SK-N-SH (cell line): ENCODE results near the gene DHRSX. TPM values are rescaled to one million over a fixed set of nuclear protein-coding genes. Genes with fewer than 3 reads are reported as not detected.

Experiments
- CTCF ChIA-PET: fragments of 300-600, 350-600 bp; formaldehyde crosslinking; extraction: SDS; loops from one replicate; lab custom pipeline; 2021; lab: Yijun Ruan, JAX
- POLR2A ChIA-PET: fragments of 350-600 bp; sonication (Branson Sonifier 250); formaldehyde crosslinking; extraction: SDS; loops from one replicate; lab custom pipeline; 2020; ENCODE audit warnings: antibody characterized with exemption, inconsistent platforms; lab: Yijun Ruan, JAX
- DNase-seq: peaks from one replicate; pipeline ENCODE4 v3.0.0; 2012
- H2AFZ ChIP-seq: fragments of 200-600 bp; sonication (generic); 2 replicates; pipeline ENCODE4 v1.8.1; 2016; ENCODE audit warnings: antibody characterized with exemption, mild to moderate bottlenecking, low read depth
- H3F3A ChIP-seq: fragments of 200-600 bp; sonication (generic); replicated peaks from 2 replicates; pipeline ENCODE3; 2016; ENCODE audit warnings: antibody characterized with exemption, mild to moderate bottlenecking; ENCODE audit not compliant: insufficient read depth
- H3K27ac ChIP-seq, 2 experiments: fragments of 200-500 bp in 1 of 2; fragments of 200-600 bp in 1 of 2; sonication (Bioruptor generic) in 1 of 2; sonication (generic), shearing (Covaris generic) in 1 of 2; 2 replicates each; pipeline versions ENCODE4 v1.5.1 to v1.6.1; 2014 to 2016; ENCODE audit warnings: low read depth in 2 of 2, inconsistent platforms in 1 of 2, low read length in 1 of 2, mild to moderate bottlenecking in 1 of 2, mixed read lengths in 1 of 2
- H3K27me3 ChIP-seq: fragments of 200-600 bp; sonication (generic), shearing (Covaris generic); 2 replicates; pipeline ENCODE4 v1.6.1; 2016; ENCODE audit warnings: mixed run types; ENCODE audit not compliant: insufficient read depth
- H3K36me3 ChIP-seq, 2 experiments: fragments of 200-500 bp in 1 of 2; fragments of 200-600 bp in 1 of 2; sonication (Bioruptor generic) in 1 of 2; sonication (generic) in 1 of 2; replicated peaks in 1 of 2; 2 replicates each; pipeline versions ENCODE3 to v1.5.1; 2014 to 2016; ENCODE audit warnings: low read length in 1 of 2, mild to moderate bottlenecking in 1 of 2; ENCODE audit not compliant: insufficient read depth in 2 of 2, control insufficient read depth in 1 of 2
- H3K4me1 ChIP-seq, 2 experiments: fragments of 200-500 bp in 1 of 2; fragments of 200-600 bp in 1 of 2; sonication (Bioruptor generic) in 1 of 2; sonication (generic), shearing (Covaris generic) in 1 of 2; 2 replicates each; pipeline versions ENCODE4 v1.5.1 to v1.6.1; 2014 to 2016; ENCODE audit warnings: low read depth in 1 of 2, low read length in 1 of 2, mixed run types in 1 of 2; ENCODE audit not compliant: insufficient read depth in 2 of 2, control insufficient read depth in 1 of 2
- H3K4me2 ChIP-seq: fragments of 200-600 bp; sonication (generic), shearing (Covaris generic); 2 replicates; pipeline ENCODE4 v1.6.1; 2017; ENCODE audit warnings: mixed run types
- H3K4me3 ChIP-seq, 2 experiments: fragments of 200-500 bp in 1 of 2; fragments of 200-600 bp in 1 of 2; sonication (Bioruptor generic) in 1 of 2; sonication (generic), shearing (Covaris generic) in 1 of 2; 2 replicates each; pipeline versions ENCODE4 v1.5.1 to v1.8.1; 2014 to 2016; ENCODE audit warnings: low read depth in 2 of 2, inconsistent platforms in 1 of 2, low read length in 1 of 2, mild to moderate bottlenecking in 1 of 2, mixed read lengths in 1 of 2, moderate library complexity in 1 of 2
- H3K79me2 ChIP-seq: fragments of 200-600 bp; sonication (generic); 2 replicates; pipeline ENCODE4 v1.8.1; 2017; ENCODE audit warnings: mild to moderate bottlenecking; ENCODE audit not compliant: insufficient read depth
- H3K9ac ChIP-seq: fragments of 200-600 bp; sonication (generic); 2 replicates; pipeline ENCODE4 v1.6.1; 2017; ENCODE audit warnings: mixed run types
- H3K9me2 ChIP-seq: fragments of 200-600 bp; sonication (generic); 2 replicates; pipeline ENCODE4 v1.6.1; 2017; ENCODE audit warnings: mixed run types
- H3K9me3 ChIP-seq: fragments of 200-600 bp; sonication (generic); 2 replicates; pipeline ENCODE4 v1.6.1; 2017; ENCODE audit warnings: mixed run types, mild to moderate bottlenecking, moderate library complexity
- H4K20me1 ChIP-seq: fragments of 200-600 bp; sonication (generic); 2 replicates; pipeline ENCODE4 v1.6.1; 2017; ENCODE audit warnings: mild to moderate bottlenecking, mixed run types; ENCODE audit not compliant: insufficient read depth
- CTCF ChIP-seq: fragments of 200-600 bp; sonication (generic); IDR thresholded peaks from 2 replicates; pipeline ENCODE4 v1.6.1; 2017; ENCODE audit warnings: antibody characterized with exemption, mild to moderate bottlenecking, moderate library complexity
- EP300 ChIP-seq, 2 experiments: IDR thresholded peaks; 2 replicates each; pipeline versions ENCODE4 v1.4.0 to v1.6.1; 2012; ENCODE audit warnings: borderline replicate concordance in 1 of 2, low read depth in 1 of 2, low read length in 1 of 2
- FOSL2 ChIP-seq: IDR thresholded peaks from 2 replicates; pipeline ENCODE4 v1.4.0; 2012; ENCODE audit warnings: low read depth, mild to moderate bottlenecking, moderate library complexity, borderline replicate concordance
- FOXJ3 ChIP-seq: sonication (generic); formaldehyde crosslinking; IDR thresholded peaks from 2 replicates; pipeline ENCODE4 v1.5.1; 2020; ENCODE audit warnings: mild to moderate bottlenecking, missing genetic modification reagents
- FOXM1 ChIP-seq: IDR thresholded peaks from 2 replicates; pipeline ENCODE4 v1.4.0; 2012; ENCODE audit warnings: low read depth, mild to moderate bottlenecking
- GABPA ChIP-seq: IDR thresholded peaks from 2 replicates; pipeline ENCODE4 v1.4.0; 2012; ENCODE audit warnings: low read depth, mild to moderate bottlenecking
- IRF3 ChIP-seq: fragments of 150-350 bp; IDR thresholded peaks from 2 replicates; pipeline ENCODE4 v1.6.1; 2016; ENCODE audit warnings: mild to moderate bottlenecking, low read depth, low read length
- MEF2A ChIP-seq: IDR thresholded peaks from 2 replicates; pipeline ENCODE4 v1.4.0; 2012; ENCODE audit warnings: low read depth, borderline replicate concordance
- NFIC ChIP-seq: IDR thresholded peaks from 2 replicates; pipeline ENCODE4 v1.4.0; 2012; ENCODE audit warnings: borderline replicate concordance
- POLR2AphosphoS5 ChIP-seq: IDR thresholded peaks from 2 replicates; pipeline ENCODE4 v1.6.1; 2012; ENCODE audit warnings: low read depth, low read length
- RAD21 ChIP-seq: IDR thresholded peaks from 2 replicates; pipeline ENCODE4 v1.6.1; 2012; ENCODE audit warnings: mild to moderate bottlenecking, low read length
- RCOR1 ChIP-seq: fragments of 150-350 bp; IDR thresholded peaks from 2 replicates; pipeline ENCODE4 v1.6.1; 2017; ENCODE audit warnings: antibody characterized with exemption, low read length
- RFX5 ChIP-seq: IDR thresholded peaks from 2 replicates; pipeline ENCODE4 v1.6.1; 2012; ENCODE audit warnings: mild to moderate bottlenecking, improper control_type of control experiment, low read length
- SIN3A ChIP-seq: IDR thresholded peaks from 2 replicates; pipeline ENCODE4 v1.6.1; 2012; ENCODE audit warnings: low read depth, mild to moderate bottlenecking, low read length, moderate library complexity, borderline replicate concordance
- TAF1 ChIP-seq: IDR thresholded peaks from 2 replicates; pipeline ENCODE4 v1.6.1; 2012; ENCODE audit warnings: low read depth, mild to moderate bottlenecking, low read length, moderate library complexity, borderline replicate concordance
- TCF12 ChIP-seq: IDR thresholded peaks from 2 replicates; pipeline ENCODE4 v1.4.0; 2012
- YY1 ChIP-seq: IDR thresholded peaks from 2 replicates; pipeline ENCODE4 v1.4.0; 2012; ENCODE audit warnings: low read depth, mild to moderate bottlenecking
- ZBTB33 ChIP-seq: IDR thresholded peaks from 2 replicates; pipeline ENCODE4 v1.4.0; 2012; ENCODE audit warnings: low read depth, borderline replicate concordance
- WGBS: methylation state at CpG from one replicate; pipeline ENCODE4 v1.1.6; 2017; ENCODE audit warnings: low lambda C conversion rate; 5-methylcytosine and 5-hydroxymethylcytosine counted together
- polyA plus RNA-seq, 3 experiments: library from polyadenylated mRNA; depleted of rRNA; stranded (reverse); fragments of >200 nt; gene quantifications; 2 replicates each; pipeline ENCODE4 v1.2.3, GENCODE V29; 2012

The DHRSX gene
- polyA plus RNA-seq, 1 of the 3 experiments (the other 2 are of a cell fraction): 34.3 TPM

- H3K9me3 ChIP-seq: no peaks in the 10 kb centered on the region
- peaks cover 0 to 7% of the 10 kb centered on the region in 2 experiments for H3K36me3 ChIP-seq
- TF ChIP-seq EP300 (IDR thresholded peaks at IDR 0.05; ENCODE audit: borderline replicate concordance in 1 of 2, low read depth in 1 of 2, low read length in 1 of 2) (no peak), POLR2AphosphoS5 (no peak), TCF12 (no peak), YY1 (no peak), CTCF (no peak), FOXM1 (no peak), RCOR1 (no peak), GABPA (no peak), MEF2A (no peak), RAD21 (no peak)
- no peak overlapping the region for H3K27ac ChIP-seq
- POLR2A ChIA-PET: no interaction called here
- H3F3A ChIP-seq: no peaks in the 10 kb centered on the region
- WGBS: 91% methylated on average over 2 of the region's 2 CpGs
- H3K4me2 ChIP-seq: no peak overlapping the region
- H2AFZ ChIP-seq: no peak overlapping the region
- no peaks in the 10 kb centered on the region for H3K79me2 ChIP-seq
- no peaks in the 10 kb centered on the region for H4K20me1 ChIP-seq
- no peaks in the 10 kb centered on the region for H3K27me3 ChIP-seq
- H3K9me2 ChIP-seq: no peaks in the 10 kb centered on the region
- CTCF ChIA-PET: no interaction called here
- no peak overlapping the region for H3K4me3 ChIP-seq
- H3K9ac ChIP-seq: no peak overlapping the region
- no peaks in the 10 kb centered on the region for H3K4me1 ChIP-seq
- no peak for DNase-seq
Observed at GRCh38 chrX:2435465-2435864, 65.3 kb downstream of the DHRSX start.

GRCh38 chrX:2434270-2435163, 66.3 kb downstream of the DHRSX start:
- 93% methylated on average over 12 of the region's 12 CpGs for WGBS
- POLR2A ChIA-PET: no interaction called here
- H4K20me1 ChIP-seq: no peaks in the 10 kb centered on the region

More at GRCh38 chrX:2434270-2435163, 66.3 kb downstream of the DHRSX start:
- DNase-seq: no peak
- TF ChIP-seq IRF3 (no peak), TCF12 (no peak), NFIC (no peak), RFX5 (no peak), CTCF (no peak), ZBTB33 (no peak), FOXJ3 (no peak), SIN3A (no peak), FOXM1 (no peak), MEF2A (no peak), RAD21 (no peak), TAF1 (no peak), FOSL2 (no peak)
- Histone ChIP-seq H3K4me2 (no peak overlapping the region), H3K79me2 (no peaks in the 10 kb centered on the region), H3K27me3 (no peaks in the 10 kb centered on the region), H3K36me3 (peaks cover 0 to 4% of the 10 kb centered on the region in 2 experiments), H3K9ac (no peak overlapping the region), H3F3A (no peaks in the 10 kb centered on the region), H3K9me2 (no peaks in the 10 kb centered on the region), H3K9me3 (no peaks in the 10 kb centered on the region), H3K4me1 (no peaks in the 10 kb centered on the region), H3K4me3 (no peak overlapping the region), H2AFZ (no peak overlapping the region), H3K27ac (no peak overlapping the region)
- CTCF ChIA-PET: no interaction called here
